ENCODE results near the gene MKRN1. TPM values are rescaled to one million over a fixed set of nuclear protein-coding genes. Genes with fewer than 3 reads are reported as not detected.

The MKRN1 gene
- total RNA-seq, 1 donor from 2014 or later: 67.9 TPM

GRCh38 chr7:140478246-140479061 is 851 bp downstream of the MKRN1 start:
- H3K9me3 Mint-ChIP-seq (ENCODE audit: low read depth): no peaks in the 10 kb centered on the region
- H3K4me3 Mint-ChIP-seq (ENCODE audit: unreplicated experiment): peak overlapping the region; percentile 91
- no peaks in the 10 kb centered on the region for H3K36me3 Mint-ChIP-seq (ENCODE audit: low read depth)
- no peak for DNase-seq (ENCODE audit: low spot score)
- TF ChIP-seq CTCF (IDR thresholded peaks at IDR 0.05): no peak
- H3K27me3 Mint-ChIP-seq (ENCODE audit: low read depth): no peaks in the 10 kb centered on the region
- peaks cover 23% of the 10 kb centered on the region for H3K4me1 Mint-ChIP-seq (ENCODE audit: low read depth)
- H3K27ac Mint-ChIP-seq (ENCODE audit: unreplicated experiment): peak overlapping the region; percentile 83

GRCh38 chr7:140476698-140477261 is 2.5 kb downstream of the MKRN1 start:
- TF ChIP-seq CTCF (IDR thresholded peaks at IDR 0.05): no peak
- peak overlapping the region; percentile 75 for H3K27ac Mint-ChIP-seq (ENCODE audit: unreplicated experiment)
- H3K36me3 Mint-ChIP-seq (ENCODE audit: low read depth): no peaks in the 10 kb centered on the region

GRCh38 chr7:140475747-140476333 is 3.5 kb downstream of the MKRN1 start:
- no peaks in the 10 kb centered on the region for H3K36me3 Mint-ChIP-seq (ENCODE audit: low read depth)
- peak; percentile 86 for TF ChIP-seq CTCF (IDR thresholded peaks at IDR 0.05)
- no peaks in the 10 kb centered on the region for H3K27me3 Mint-ChIP-seq (ENCODE audit: low read depth)
- no peaks in the 10 kb centered on the region for H3K9me3 Mint-ChIP-seq (ENCODE audit: low read depth)
- peaks cover 23% of the 10 kb centered on the region for H3K4me1 Mint-ChIP-seq (ENCODE audit: low read depth)
- no peak for DNase-seq (ENCODE audit: low spot score)
- peak overlapping the region; percentile 17 for H3K27ac Mint-ChIP-seq (ENCODE audit: unreplicated experiment)
- H3K4me3 Mint-ChIP-seq (ENCODE audit: unreplicated experiment): no peak overlapping the region

More at GRCh38 chr7:140476698-140477261, 2.5 kb downstream of the MKRN1 start:
- Mint-ChIP-seq H3K27me3 (ENCODE audit: low read depth) (no peaks in the 10 kb centered on the region), H3K4me1 (ENCODE audit: low read depth) (peaks cover 23% of the 10 kb centered on the region), H3K4me3 (ENCODE audit: unreplicated experiment) (peak overlapping the region; percentile 91), H3K9me3 (ENCODE audit: low read depth) (no peaks in the 10 kb centered on the region)
- no peak for DNase-seq (ENCODE audit: low spot score)

GRCh38 chr7:140463111-140463510 is 16.2 kb downstream of the MKRN1 start:
- H3K36me3 Mint-ChIP-seq (ENCODE audit: low read depth): peaks cover 17% of the 10 kb centered on the region

More at GRCh38 chr7:140463111-140463510, 16.2 kb downstream of the MKRN1 start:
- H3K27ac Mint-ChIP-seq (ENCODE audit: unreplicated experiment): no peak overlapping the region
- DNase-seq (ENCODE audit: low spot score): no peak
- no peaks in the 10 kb centered on the region for H3K4me1 Mint-ChIP-seq (ENCODE audit: low read depth)
- no peak for TF ChIP-seq CTCF (IDR thresholded peaks at IDR 0.05)
- no peak overlapping the region for H3K4me3 Mint-ChIP-seq (ENCODE audit: unreplicated experiment)
- no peaks in the 10 kb centered on the region for H3K27me3 Mint-ChIP-seq (ENCODE audit: low read depth)
- no peaks in the 10 kb centered on the region for H3K9me3 Mint-ChIP-seq (ENCODE audit: low read depth)
